ENCODE results near the gene SYNM.

SYNM gene

DNA sequence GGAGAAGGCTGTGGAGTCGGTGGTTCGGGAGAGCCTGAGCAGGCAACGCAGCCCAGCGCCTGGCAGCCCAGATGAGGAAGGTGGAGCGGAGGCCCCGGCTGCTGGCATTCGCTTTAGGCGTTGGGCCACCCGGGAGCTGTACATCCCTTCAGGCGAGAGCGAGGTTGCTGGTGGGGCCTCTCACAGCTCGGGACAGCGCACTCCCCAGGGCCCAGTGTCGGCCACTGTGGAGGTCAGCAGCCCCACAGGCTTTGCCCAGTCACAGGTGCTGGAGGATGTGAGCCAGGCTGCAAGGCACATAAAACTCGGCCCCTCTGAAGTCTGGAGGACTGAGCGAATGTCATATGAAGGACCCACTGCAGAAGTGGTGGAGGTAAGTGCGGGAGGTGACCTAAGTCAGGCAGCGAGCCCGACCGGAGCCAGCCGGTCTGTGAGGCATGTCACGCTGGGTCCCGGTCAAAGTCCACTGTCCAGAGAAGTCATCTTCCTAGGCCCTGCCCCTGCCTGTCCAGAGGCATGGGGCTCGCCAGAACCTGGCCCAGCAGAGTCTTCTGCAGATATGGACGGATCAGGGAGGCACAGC is 26.7 kb downstream of the SYNM start:
- no peak for DNase-seq (ENCODE audit: low spot score)
- no CpG with 5 or more reads among the region's 25 CpGs for WGBS, 2 donors (ENCODE audit: extremely low coverage in 2 of 2, insufficient read length in 2 of 2, insufficient replicate concordance in 1 of 2)

DNA sequence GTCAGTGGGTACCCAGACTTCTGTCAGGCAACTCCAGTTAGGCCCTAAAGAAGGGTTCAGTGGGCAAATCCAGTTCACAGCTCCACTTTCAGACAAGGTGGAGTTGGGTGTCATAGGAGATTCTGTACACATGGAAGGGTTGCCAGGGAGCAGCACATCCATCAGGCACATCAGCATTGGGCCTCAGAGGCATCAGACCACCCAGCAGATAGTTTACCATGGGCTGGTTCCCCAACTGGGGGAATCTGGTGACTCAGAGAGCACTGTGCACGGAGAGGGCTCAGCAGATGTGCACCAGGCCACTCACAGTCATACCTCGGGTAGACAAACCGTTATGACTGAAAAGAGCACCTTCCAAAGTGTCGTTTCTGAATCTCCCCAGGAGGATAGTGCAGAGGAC is 27.2 kb downstream of the SYNM start:
- no CpG with 5 or more reads among the region's 4 CpGs for WGBS, 2 donors (ENCODE audit: extremely low coverage in 2 of 2, insufficient read length in 2 of 2, insufficient replicate concordance in 1 of 2)
- H4K8ac ChIP-seq (ENCODE audit: low read depth, low read length) = no peak overlapping the region

More for the DNA sequence above, 26.7 kb downstream of the SYNM start:
- Histone ChIP-seq H3K18ac (ENCODE audit: low read length) (no peak overlapping the region), H2BK12ac (ENCODE audit: low read length) (no peak overlapping the region), H2BK120ac (ENCODE audit: low read depth, low read length) (no peak overlapping the region), H3K14ac (ENCODE audit: low read length) (no peak overlapping the region), H3K4me3 (ENCODE audit: low read length in 2 of 2) (no peak overlapping the region), H2BK15ac (ENCODE audit: low read length) (no peak overlapping the region), H4K8ac (ENCODE audit: low read depth, low read length) (no peak overlapping the region), H2AK5ac (ENCODE audit: low read depth, low read length) (peak overlapping the region; percentile 48), H3K23ac (ENCODE audit: low read depth, low read length, poor library complexity) (peak overlapping the region; percentile 14), H3K4me2 (ENCODE audit: insufficient read depth, low read length, poor library complexity, severe bottlenecking) (no peak overlapping the region), H3K27ac (replicated peaks; ENCODE audit: low read length) (no peak overlapping the region), H2BK5ac (ENCODE audit: low read length) (peak overlapping the region; percentile 6), H3K27me3 (ENCODE audit: control insufficient read depth in 3 of 3, insufficient read depth in 3 of 3, low read depth in 1 of 3, low read length in 3 of 3) (no peaks in the 10 kb centered on the region), H3K9me3 (replicated peaks in 1 of 2; ENCODE audit: control insufficient read depth in 2 of 2, insufficient read depth in 1 of 2, low read depth in 1 of 2, low read length in 2 of 2) (peaks cover 0 to 7% of the 10 kb centered on the region in 2 donors), H3K79me1 (ENCODE audit: low read depth, low read length) (no peaks in the 10 kb centered on the region), H2AFZ (ENCODE audit: low read length) (no peak overlapping the region), H3K4ac (ENCODE audit: low read length) (no peak overlapping the region), H3K4me1 (ENCODE audit: control insufficient read depth in 2 of 2, insufficient read depth in 1 of 2, low read depth in 1 of 2, low read length in 2 of 2) (peaks cover 3 to 5% of the 10 kb centered on the region in 2 donors), H3K9ac (ENCODE audit: low read depth, low read length, poor library complexity) (no peak overlapping the region), H4K91ac (ENCODE audit: low read depth, low read length, poor library complexity) (no peak overlapping the region), H3K36me3 (replicated peaks in 1 of 2; ENCODE audit: control insufficient read depth in 2 of 2, insufficient read depth in 2 of 2, low read length in 2 of 2) (peaks cover 3 to 72% of the 10 kb centered on the region in 2 donors)

DNA sequence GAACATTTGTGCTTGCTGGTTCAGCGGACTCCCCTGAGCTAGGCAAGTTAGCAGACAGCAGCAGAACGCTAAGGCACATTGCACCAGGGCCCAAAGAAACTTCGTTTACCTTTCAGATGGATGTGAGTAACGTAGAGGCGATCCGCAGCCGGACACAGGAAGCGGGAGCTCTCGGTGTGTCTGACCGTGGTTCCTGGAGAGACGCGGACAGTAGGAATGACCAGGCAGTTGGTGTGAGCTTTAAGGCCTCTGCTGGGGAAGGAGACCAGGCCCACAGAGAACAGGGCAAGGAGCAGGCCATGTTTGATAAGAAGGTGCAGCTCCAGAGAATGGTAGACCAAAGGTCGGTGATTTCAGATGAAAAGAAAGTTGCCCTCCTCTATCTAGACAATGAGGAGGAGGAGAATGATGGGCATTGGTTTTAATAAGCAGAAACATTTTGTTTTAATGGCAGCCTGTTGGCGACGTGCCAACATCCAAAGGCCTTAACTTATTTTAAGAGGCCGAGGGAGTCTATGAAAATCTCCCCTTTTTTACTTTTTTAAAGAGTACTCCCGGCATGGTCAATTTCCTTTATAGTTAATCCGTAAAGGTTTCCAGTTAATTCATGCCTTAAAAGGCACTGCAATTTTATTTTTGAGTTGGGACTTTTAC is 27.9 kb downstream of the SYNM start:
- Histone ChIP-seq H4K91ac (ENCODE audit: low read depth, low read length, poor library complexity) (peak overlapping the region; percentile 19), H2BK12ac (ENCODE audit: low read length) (no peak overlapping the region), H2BK5ac (ENCODE audit: low read length) (no peak overlapping the region), H3K14ac (ENCODE audit: low read length) (no peak overlapping the region), H3K27me3 (ENCODE audit: control insufficient read depth in 3 of 3, insufficient read depth in 3 of 3, low read depth in 1 of 3, low read length in 3 of 3) (no peaks in the 10 kb centered on the region), H3K9ac (ENCODE audit: low read depth, low read length, poor library complexity) (no peak overlapping the region), H3K4ac (ENCODE audit: low read length) (no peak overlapping the region), H2AK5ac (ENCODE audit: low read depth, low read length) (no peak overlapping the region), H4K8ac (ENCODE audit: low read depth, low read length) (no peak overlapping the region), H3K4me3 (ENCODE audit: low read length in 2 of 2) (no peak overlapping the region), H2AFZ (ENCODE audit: low read length) (no peak overlapping the region), H2BK120ac (ENCODE audit: low read depth, low read length) (no peak overlapping the region), H3K4me2 (ENCODE audit: insufficient read depth, low read length, poor library complexity, severe bottlenecking) (no peak overlapping the region), H3K36me3 (replicated peaks in 1 of 2; ENCODE audit: control insufficient read depth in 2 of 2, insufficient read depth in 2 of 2, low read length in 2 of 2) (peaks cover 7 to 73% of the 10 kb centered on the region in 2 donors), H3K23ac (ENCODE audit: low read depth, low read length, poor library complexity) (peak overlapping the region; percentile 40), H3K18ac (ENCODE audit: low read length) (no peak overlapping the region), H2BK15ac (ENCODE audit: low read length) (no peak overlapping the region), H3K79me1 (ENCODE audit: low read depth, low read length) (no peaks in the 10 kb centered on the region), H3K9me3 (replicated peaks in 1 of 2; ENCODE audit: control insufficient read depth in 2 of 2, insufficient read depth in 1 of 2, low read depth in 1 of 2, low read length in 2 of 2) (peaks cover 0 to 7% of the 10 kb centered on the region in 2 donors), H3K27ac (replicated peaks; ENCODE audit: low read length) (no peak overlapping the region), H3K4me1 (ENCODE audit: control insufficient read depth in 2 of 2, insufficient read depth in 1 of 2, low read depth in 1 of 2, low read length in 2 of 2) (peaks cover 0 to 5% of the 10 kb centered on the region in 2 donors)
- no peak for DNase-seq (ENCODE audit: low spot score)
- no CpG with 5 or more reads among the region's 18 CpGs for WGBS, 2 donors (ENCODE audit: extremely low coverage in 2 of 2, insufficient read length in 2 of 2, insufficient replicate concordance in 1 of 2)

More for the DNA sequence above, 27.2 kb downstream of the SYNM start:
- Histone ChIP-seq H3K4me1 (ENCODE audit: control insufficient read depth in 2 of 2, insufficient read depth in 1 of 2, low read depth in 1 of 2, low read length in 2 of 2) (peaks cover 0 to 5% of the 10 kb centered on the region in 2 donors), H3K27ac (replicated peaks; ENCODE audit: low read length) (no peak overlapping the region), H2BK120ac (ENCODE audit: low read depth, low read length) (no peak overlapping the region), H3K36me3 (replicated peaks in 1 of 2; ENCODE audit: control insufficient read depth in 2 of 2, insufficient read depth in 2 of 2, low read length in 2 of 2) (peaks cover 7 to 72% of the 10 kb centered on the region in 2 donors), H3K79me1 (ENCODE audit: low read depth, low read length) (no peaks in the 10 kb centered on the region), H3K4me3 (ENCODE audit: low read length in 2 of 2) (no peak overlapping the region), H2AK5ac (ENCODE audit: low read depth, low read length) (no peak overlapping the region), H3K4me2 (ENCODE audit: insufficient read depth, low read length, poor library complexity, severe bottlenecking) (no peak overlapping the region), H2BK12ac (ENCODE audit: low read length) (no peak overlapping the region), H3K14ac (ENCODE audit: low read length) (no peak overlapping the region), H3K23ac (ENCODE audit: low read depth, low read length, poor library complexity) (no peak overlapping the region), H3K27me3 (ENCODE audit: control insufficient read depth in 3 of 3, insufficient read depth in 3 of 3, low read depth in 1 of 3, low read length in 3 of 3) (no peaks in the 10 kb centered on the region), H3K9me3 (replicated peaks in 1 of 2; ENCODE audit: control insufficient read depth in 2 of 2, insufficient read depth in 1 of 2, low read depth in 1 of 2, low read length in 2 of 2) (peaks cover 0 to 7% of the 10 kb centered on the region in 2 donors), H2BK15ac (ENCODE audit: low read length) (no peak overlapping the region), H2AFZ (ENCODE audit: low read length) (no peak overlapping the region), H2BK5ac (ENCODE audit: low read length) (no peak overlapping the region), H4K91ac (ENCODE audit: low read depth, low read length, poor library complexity) (no peak overlapping the region), H3K4ac (ENCODE audit: low read length) (no peak overlapping the region), H3K9ac (ENCODE audit: low read depth, low read length, poor library complexity) (no peak overlapping the region), H3K18ac (ENCODE audit: low read length) (no peak overlapping the region)
- DNase-seq (ENCODE audit: low spot score) = no peak

DNA sequence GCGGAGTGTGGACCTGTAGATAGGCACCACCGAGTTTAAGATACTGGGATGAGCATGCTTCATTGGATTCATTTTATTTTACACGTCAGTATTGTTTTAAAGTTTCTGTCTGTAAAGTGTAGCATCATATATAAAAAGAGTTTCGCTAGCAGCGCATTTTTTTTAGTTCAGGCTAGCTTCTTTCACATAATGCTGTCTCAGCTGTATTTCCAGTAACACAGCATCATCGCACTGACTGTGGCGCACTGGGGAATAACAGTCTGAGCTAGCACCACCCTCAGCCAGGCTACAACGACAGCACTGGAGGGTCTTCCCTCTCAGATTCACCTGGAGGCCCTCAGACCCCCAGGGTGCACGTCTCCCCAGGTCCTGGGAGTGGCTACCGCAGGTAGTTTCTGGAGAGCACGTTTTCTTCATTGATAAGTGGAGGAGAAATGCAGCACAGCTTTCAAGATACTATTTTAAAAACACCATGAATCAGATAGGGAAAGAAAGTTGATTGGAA is 29.5 kb downstream of the SYNM start:
- Histone ChIP-seq H3K9ac (ENCODE audit: low read depth, low read length, poor library complexity) (no peak overlapping the region), H3K36me3 (replicated peaks in 1 of 2; ENCODE audit: control insufficient read depth in 2 of 2, insufficient read depth in 2 of 2, low read length in 2 of 2) (peaks cover 6 to 64% of the 10 kb centered on the region in 2 donors), H2BK5ac (ENCODE audit: low read length) (no peak overlapping the region), H3K79me1 (ENCODE audit: low read depth, low read length) (no peaks in the 10 kb centered on the region), H3K4ac (ENCODE audit: low read length) (no peak overlapping the region), H4K91ac (ENCODE audit: low read depth, low read length, poor library complexity) (no peak overlapping the region), H3K27ac (replicated peaks; ENCODE audit: low read length) (no peak overlapping the region), H3K27me3 (ENCODE audit: control insufficient read depth in 3 of 3, insufficient read depth in 3 of 3, low read depth in 1 of 3, low read length in 3 of 3) (no peaks in the 10 kb centered on the region), H3K4me2 (ENCODE audit: insufficient read depth, low read length, poor library complexity, severe bottlenecking) (no peak overlapping the region), H4K8ac (ENCODE audit: low read depth, low read length) (no peak overlapping the region), H2BK120ac (ENCODE audit: low read depth, low read length) (no peak overlapping the region), H3K23ac (ENCODE audit: low read depth, low read length, poor library complexity) (no peak overlapping the region), H2AFZ (ENCODE audit: low read length) (no peak overlapping the region), H2BK15ac (ENCODE audit: low read length) (no peak overlapping the region), H2AK5ac (ENCODE audit: low read depth, low read length) (no peak overlapping the region), H3K18ac (ENCODE audit: low read length) (no peak overlapping the region), H3K4me3 (ENCODE audit: low read length in 2 of 2) (no peak overlapping the region), H2BK12ac (ENCODE audit: low read length) (no peak overlapping the region), H3K9me3 (replicated peaks in 1 of 2; ENCODE audit: control insufficient read depth in 2 of 2, insufficient read depth in 1 of 2, low read depth in 1 of 2, low read length in 2 of 2) (peaks cover 0 to 7% of the 10 kb centered on the region in 2 donors), H3K4me1 (ENCODE audit: control insufficient read depth in 2 of 2, insufficient read depth in 1 of 2, low read depth in 1 of 2, low read length in 2 of 2) (peaks cover 0 to 5% of the 10 kb centered on the region in 2 donors), H3K14ac (ENCODE audit: low read length) (no peak overlapping the region)
- no CpG with 5 or more reads among the region's 11 CpGs for WGBS, 2 donors (ENCODE audit: extremely low coverage in 2 of 2, insufficient read length in 2 of 2, insufficient replicate concordance in 1 of 2)
- no peak for DNase-seq (ENCODE audit: low spot score)
